GM18508 (cell line): ENCODE results near the gene FNBP1.
A peak's percentile ranks its signal among the peaks of the same experiment; 100 is the strongest.

Source experiments
- ATAC-seq: cut with Tn5 transposase; IDR thresholded peaks from one replicate; pipeline ENCODE4 v1.9.1; 2021; ENCODE audit warnings: moderate number of reproducible peaks; ENCODE audit not compliant: insufficient read depth, unreplicated experiment

The FNBP1 gene

DNA sequence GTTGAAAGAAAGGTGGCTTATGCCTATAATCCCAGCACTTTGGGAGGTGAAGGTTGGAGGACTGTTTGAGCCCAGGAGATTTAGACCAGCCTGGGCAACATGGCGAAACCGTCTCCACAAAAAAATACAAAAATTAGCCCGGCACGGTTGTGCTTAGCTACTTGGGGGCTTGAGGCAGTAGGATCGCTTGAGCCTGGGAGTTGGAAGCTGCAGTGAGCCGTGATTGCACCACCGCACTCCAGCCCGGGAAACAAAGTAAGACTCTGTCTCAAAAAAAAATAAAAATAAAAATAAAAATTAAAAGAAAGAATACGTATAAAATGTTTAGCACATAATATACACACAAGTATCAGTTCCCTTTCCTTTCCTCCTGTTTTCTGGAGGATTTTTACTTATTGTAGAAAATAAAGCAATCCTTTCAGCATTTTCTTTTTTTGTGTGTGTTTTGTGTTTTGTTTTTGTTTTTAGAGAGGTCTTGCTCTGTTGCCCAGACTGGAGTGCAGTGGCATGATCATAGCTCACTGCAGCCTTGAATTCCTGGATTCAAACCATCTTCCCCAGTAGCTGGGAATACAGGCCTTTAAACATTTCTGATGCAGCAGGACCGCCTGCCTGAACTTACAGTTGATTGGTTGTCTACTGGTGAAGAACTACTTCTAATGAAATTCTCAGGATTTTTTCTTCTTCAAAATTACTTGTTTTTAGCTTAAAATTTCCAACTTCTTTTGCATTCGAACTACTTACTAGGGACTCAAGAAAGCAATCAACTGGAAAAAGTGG, 6.6 kb upstream of the FNBP1 start:
- no peak for ATAC-seq

DNA sequence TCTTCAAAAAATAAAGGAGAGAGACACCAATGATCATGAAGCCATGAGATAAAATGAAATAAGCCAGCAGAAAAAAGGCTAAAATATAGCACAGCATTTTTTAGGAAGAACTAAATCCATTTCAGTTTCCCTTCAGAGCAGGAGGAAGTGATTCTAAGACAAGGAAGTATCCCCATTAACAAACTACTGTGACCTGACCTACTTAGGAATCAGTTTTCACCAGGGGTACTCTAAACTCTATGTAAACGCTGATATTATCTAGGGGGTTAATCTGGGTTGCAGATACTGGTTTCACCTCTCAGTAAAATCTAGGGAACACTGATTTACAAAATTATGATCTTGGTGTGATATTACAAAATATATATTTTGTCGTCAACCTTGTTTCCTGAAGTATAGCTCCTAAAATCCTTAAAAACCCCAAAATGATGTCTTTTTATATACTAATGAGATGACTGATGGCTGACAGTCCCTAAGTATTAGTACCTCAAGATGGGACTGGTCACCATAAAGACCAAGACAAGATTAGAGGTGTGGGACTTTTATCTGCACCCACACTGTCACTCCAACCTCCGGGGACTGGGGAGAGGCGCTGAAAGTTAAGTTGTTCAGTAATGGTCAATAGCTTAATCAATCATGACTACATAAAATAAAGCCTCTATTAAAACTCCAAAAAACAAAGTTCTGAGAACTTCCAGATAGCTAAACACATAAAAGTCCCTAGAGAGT, 2.9 kb upstream of the FNBP1 start:
- ATAC-seq, result no peak

- no peak for ATAC-seq
Measured at GRCh38 chr9:130043654-130044623, 950 bp upstream of the FNBP1 start.

- ATAC-seq, result no peak
Measured at GRCh38 chr9:130042406-130042884, 544 bp downstream of the FNBP1 start.

GRCh38 chr9:130041648-130042405, 1.2 kb downstream of the FNBP1 start:
- ATAC-seq, result no peak

- no peak for ATAC-seq
Measured at GRCh38 chr9:130040984-130041647, 1.9 kb downstream of the FNBP1 start.

GRCh38 chr9:130039528-130040147, 3.4 kb downstream of the FNBP1 start:
- peak; percentile 31 for ATAC-seq

DNA sequence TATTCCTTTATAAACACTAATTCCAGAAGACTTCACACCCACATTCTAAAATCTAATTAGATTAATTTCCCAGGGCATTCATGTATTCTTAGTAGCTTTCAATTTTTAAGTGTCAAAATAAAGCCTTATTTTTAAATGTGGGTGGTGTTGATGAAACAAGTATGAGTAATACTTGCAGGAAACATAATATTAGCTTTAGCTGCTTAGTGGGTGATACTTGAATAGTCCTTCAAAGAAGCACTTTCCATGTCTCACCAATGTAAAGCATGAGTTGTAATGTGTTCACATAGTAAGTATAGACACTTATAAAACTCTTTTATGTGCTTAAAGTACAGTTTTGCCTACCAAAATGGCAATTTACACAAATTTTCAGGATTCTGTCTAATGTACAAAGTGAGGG, 6.9 kb downstream of the FNBP1 start:
- no peak for ATAC-seq

DNA sequence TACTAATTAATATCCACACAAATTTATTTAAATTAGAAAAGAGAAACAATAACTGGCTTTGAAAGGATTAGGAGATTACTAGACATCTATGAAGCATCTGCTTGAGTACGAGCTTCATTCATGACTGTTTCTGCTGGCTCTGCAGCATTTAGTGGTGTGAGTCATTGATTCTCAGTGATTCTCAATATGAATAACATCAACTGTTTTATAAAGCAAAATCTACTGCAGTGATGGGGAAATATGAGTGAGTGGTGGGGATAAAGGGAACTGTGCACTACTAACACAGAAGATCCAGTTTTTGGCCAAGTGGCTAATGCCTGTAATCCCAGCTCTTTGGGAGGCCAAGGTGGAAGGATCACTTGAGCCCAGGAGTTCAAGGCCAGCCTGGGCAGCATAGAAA, 8.4 kb downstream of the FNBP1 start:
- ATAC-seq, result no peak

DNA sequence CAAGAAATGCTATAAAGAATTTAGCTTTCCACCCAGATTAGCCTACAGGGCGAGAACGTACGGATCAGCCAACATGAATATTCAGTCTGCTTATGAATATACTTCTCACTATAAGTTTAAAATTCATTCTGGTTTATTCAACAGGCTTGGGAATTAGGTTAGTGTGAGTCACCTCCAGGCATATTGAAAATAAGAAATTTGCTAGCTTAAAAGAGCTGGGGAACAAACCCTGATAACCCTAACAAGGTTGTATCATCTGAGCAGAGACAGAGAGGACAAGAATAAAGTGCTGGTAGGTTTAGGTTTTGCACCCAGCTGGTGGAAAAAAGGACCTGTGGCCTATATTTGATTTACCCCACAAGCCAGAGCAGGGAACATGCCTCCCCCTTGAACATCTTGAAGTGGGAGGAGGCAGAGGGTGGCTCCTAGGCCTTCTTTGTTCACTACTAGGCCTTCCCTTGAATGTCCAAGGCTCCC, 12.3 kb downstream of the FNBP1 start:
- ATAC-seq, result no peak

DNA sequence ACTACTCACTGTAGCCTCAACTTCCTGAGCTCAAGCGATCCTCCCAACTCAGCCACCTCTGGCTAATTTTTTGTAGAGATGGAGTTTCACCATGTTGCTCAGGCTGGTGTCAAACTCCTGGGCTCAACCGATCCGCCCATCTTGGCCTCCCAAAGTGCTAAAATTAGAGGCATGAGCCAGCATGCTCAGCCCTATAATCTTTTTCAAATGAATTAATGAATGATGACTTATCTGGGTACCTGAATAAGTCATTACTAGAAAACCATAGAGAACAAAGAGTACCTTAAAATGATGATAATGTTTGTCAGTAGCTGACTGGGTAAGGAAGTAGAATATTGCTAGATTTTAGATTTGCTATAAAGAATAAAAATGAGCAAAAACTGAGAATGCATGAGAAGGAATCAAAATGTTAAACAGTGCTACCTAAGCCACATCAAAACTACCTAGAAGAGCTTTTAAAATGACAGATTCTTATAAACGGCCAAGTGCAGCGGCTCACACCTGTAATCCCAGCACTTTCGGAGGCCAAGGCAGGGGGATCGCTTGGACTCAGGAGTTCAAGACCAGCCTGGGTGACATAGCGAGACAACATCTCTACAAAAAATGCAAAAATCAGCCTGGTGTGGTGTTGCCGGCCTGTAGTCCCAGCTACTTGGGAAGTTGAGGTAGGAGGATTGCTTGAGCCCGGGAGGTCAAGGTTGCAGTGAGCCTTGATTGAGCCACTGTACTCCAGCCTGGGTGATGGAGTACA, 13.6 kb downstream of the FNBP1 start:
- ATAC-seq, result no peak

GRCh38 chr9:130028493-130029222, 14.3 kb downstream of the FNBP1 start:
- ATAC-seq, result no peak

GRCh38 chr9:130027533-130028365, 15.2 kb downstream of the FNBP1 start:
- ATAC-seq, result no peak

DNA sequence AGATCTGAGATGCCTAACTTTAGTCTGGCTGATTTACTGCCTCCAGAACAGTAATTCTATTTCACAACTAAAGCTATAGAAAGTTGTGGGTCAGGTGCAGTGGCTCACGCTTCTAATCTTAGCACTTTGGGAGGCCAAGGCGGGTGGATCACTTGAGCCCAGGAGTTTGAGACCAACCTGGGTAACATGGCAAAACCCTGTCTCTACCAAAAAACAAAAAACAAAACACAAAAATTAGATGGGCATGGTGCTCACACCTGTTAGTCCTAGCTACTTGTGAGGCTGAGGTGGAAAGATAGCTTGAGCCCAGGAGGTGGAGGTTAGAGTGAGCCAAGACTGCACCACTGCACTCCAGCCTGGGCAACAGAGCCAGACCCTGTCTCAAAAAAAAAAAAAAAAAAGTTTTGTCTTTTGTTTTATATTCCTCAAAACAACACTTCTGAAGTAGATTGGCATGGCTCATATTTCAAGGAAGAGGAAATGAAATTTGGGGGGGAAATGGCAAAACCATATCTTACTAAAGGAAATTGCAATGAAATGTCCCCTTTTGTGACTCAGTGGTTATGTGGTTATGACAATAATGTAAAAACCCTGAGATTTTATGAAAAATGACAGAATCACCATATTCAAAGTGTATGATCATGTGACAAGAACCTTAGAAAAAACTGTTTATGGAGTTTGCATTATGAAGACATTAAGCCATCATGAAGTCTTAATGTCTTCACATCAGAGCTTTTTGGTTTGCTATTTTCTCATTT, 16.2 kb downstream of the FNBP1 start:
- no peak for ATAC-seq

GRCh38 chr9:130024597-130024994, 18.4 kb downstream of the FNBP1 start:
- ATAC-seq, result no peak
